Lung (tissue), 12 donors: ENCODE data around the gene TTC28. TPM values are rescaled to one million over a fixed set of nuclear protein-coding genes. Genes with fewer than 3 reads are reported as not detected.

Source experiments
- ATAC-seq: fragments of 200-7000 bp; cut with Tn5 transposase; one replicate; pipeline ENCODE4 v1.9.1; 2020; ENCODE audit warnings: moderate number of reproducible peaks; ENCODE audit not compliant: insufficient read depth, low FRiP score
- DNase-seq, 3 donors: peaks; one replicate each; pipeline ENCODE4 v3.0.0-alpha.2; 2013 to 2017
- H3K27ac ChIP-seq, 2 donors: one replicate each; pipeline ENCODE4 v1.5.1; 2013; ENCODE audit warnings: mild to moderate bottlenecking in 2 of 2, moderate library complexity in 2 of 2, control low read depth in 1 of 2, inconsistent platforms in 1 of 2, low read depth in 1 of 2, low read length in 1 of 2
- H3K27me3 ChIP-seq, 3 donors: one replicate each; pipeline ENCODE4 v1.5.1; 2013; ENCODE audit warnings: low read length in 2 of 3; ENCODE audit not compliant: control insufficient read depth in 3 of 3, insufficient read depth in 3 of 3
- H3K36me3 ChIP-seq, 4 donors: one replicate each; pipeline ENCODE4 v1.5.1; 2013; ENCODE audit warnings: low read length in 4 of 4, mild to moderate bottlenecking in 1 of 4, moderate library complexity in 1 of 4; ENCODE audit not compliant: control insufficient read depth in 4 of 4, insufficient read depth in 4 of 4
- H3K4me1 ChIP-seq, 5 donors: one replicate each; pipeline ENCODE4 v1.5.1; 2013; ENCODE audit warnings: low read length in 5 of 5, mild to moderate bottlenecking in 2 of 5, moderate library complexity in 1 of 5; ENCODE audit not compliant: control insufficient read depth in 5 of 5, insufficient read depth in 5 of 5
- H3K4me3 ChIP-seq: one replicate; pipeline ENCODE4 v1.5.1; 2013; ENCODE audit warnings: mild to moderate bottlenecking, control low read depth, moderate library complexity
- H3K9ac ChIP-seq, 2 donors: one replicate each; pipeline ENCODE4 v1.5.1; 2013; ENCODE audit warnings: low read length in 2 of 2, control low read depth in 1 of 2; ENCODE audit not compliant: insufficient read depth in 1 of 2
- H3K9me3 ChIP-seq, 4 donors: one replicate each; pipeline ENCODE4 v1.5.1; 2013; ENCODE audit warnings: low read length in 3 of 4, mild to moderate bottlenecking in 1 of 4, moderate library complexity in 1 of 4; ENCODE audit not compliant: control insufficient read depth in 4 of 4, insufficient read depth in 3 of 4
- WGBS, 2 donors: extraction: QIAGEN DNeasy Blood & Tissue Kit; methylation state at CpG; one replicate each; pipeline ENCODE4 v1.1.7; 2013; 5-methylcytosine and 5-hydroxymethylcytosine counted together
- polyA plus RNA-seq, 2 donors: library from polyadenylated mRNA; stranded (reverse); fragments of 200-250 nt; gene quantifications; one replicate each; pipeline ENCODE4 v1.2.1, GENCODE V29; 2013
- total RNA-seq, 2 donors: library from RNA; depleted of rRNA in 1 of 2; stranded (reverse); fragments of >200 nt in 1 of 2; gene quantifications; one replicate each; pipeline ENCODE4 v1.2.1, GENCODE V29; 2014 to 2021
- TF ChIP-seq, protein P1 (sequence below): IDR thresholded peaks from 2 replicates; pipeline ENCODE4 v1.5.1; 2012; ENCODE audit warnings: mild to moderate bottlenecking; ENCODE audit errors: control extremely low read depth, extremely low read depth
- donor health status: control.
- donor health status: control.
- donor health status: Bipolar disorder and iron deficiency.
- donor health status: healthy.
- donor health status: DM: yes; HTN: yes; CAD: no.

The TTC28 gene
- total and polyA plus RNA-seq, 4 donors, result 4.7 to 72.2 (median 24.8) TPM

DNA sequence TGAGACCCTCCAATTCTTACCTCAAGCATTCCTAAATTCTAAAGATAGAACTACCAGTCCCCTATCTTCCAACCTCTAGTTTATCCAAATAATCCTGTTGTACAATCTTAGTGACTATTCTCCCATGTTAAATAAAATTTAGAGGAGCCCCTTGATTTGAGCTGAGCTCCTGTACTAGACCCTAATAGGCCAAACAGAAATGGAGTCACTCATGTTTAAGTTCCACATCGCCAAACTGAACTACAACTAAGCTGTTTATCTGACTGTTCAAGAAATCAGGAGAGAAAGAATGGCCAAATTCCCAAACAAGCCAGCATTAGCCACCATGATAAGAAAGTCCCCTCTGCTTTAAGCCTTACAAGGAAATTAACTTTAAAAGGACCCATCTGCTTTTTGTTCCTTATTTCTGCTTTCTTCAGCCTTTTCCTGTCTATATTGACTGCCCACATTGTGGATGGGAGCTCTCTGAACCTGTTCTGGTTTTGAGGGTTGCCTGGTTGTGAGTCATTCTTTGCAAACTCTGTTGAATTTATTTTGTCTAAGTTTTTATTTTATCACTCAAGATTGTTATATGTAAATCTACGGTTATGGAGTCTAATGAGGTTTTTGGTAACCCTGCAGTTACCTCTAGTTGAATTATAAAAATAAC is 90.4 kb downstream of the TTC28 start:
- 85 to 90% methylated on average over 2 of the region's 2 CpGs for WGBS, 2 donors
- DNase-seq (no peak), ATAC-seq (no peak)
- Histone ChIP-seq H3K4me1 (no peaks in the 10 kb centered on the region), H3K27ac (no peak overlapping the region), H3K4me3 (no peak overlapping the region), H3K9me3 (no peaks in the 10 kb centered on the region), H3K36me3 (no peaks in the 10 kb centered on the region), H3K9ac (no peak overlapping the region), H3K27me3 (no peaks in the 10 kb centered on the region)
- TF ChIP-seq, protein P1, sequence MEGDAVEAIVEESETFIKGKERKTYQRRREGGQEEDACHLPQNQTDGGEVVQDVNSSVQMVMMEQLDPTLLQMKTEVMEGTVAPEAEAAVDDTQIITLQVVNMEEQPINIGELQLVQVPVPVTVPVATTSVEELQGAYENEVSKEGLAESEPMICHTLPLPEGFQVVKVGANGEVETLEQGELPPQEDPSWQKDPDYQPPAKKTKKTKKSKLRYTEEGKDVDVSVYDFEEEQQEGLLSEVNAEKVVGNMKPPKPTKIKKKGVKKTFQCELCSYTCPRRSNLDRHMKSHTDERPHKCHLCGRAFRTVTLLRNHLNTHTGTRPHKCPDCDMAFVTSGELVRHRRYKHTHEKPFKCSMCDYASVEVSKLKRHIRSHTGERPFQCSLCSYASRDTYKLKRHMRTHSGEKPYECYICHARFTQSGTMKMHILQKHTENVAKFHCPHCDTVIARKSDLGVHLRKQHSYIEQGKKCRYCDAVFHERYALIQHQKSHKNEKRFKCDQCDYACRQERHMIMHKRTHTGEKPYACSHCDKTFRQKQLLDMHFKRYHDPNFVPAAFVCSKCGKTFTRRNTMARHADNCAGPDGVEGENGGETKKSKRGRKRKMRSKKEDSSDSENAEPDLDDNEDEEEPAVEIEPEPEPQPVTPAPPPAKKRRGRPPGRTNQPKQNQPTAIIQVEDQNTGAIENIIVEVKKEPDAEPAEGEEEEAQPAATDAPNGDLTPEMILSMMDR, result no peak

DNA sequence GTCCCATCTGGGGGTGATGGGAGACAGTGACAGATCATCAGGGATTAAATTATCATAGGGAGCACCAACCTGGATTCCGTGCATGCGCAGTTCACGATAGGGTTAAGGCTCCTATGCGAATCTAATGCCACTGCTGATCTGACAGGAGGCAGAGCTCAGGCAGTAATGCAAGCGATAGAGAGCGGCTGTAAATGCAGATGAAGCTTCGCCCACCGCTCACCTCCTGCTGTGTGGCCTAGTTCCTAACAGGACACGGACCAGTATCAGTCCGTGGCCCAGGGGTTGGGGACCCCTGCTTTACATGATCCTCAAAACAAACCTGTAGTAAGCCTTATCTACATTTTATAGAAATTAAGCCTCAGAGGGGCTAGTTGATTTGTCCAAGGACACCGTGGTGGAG is 94.3 kb downstream of the TTC28 start:
- Histone ChIP-seq H3K9me3 (no peaks in the 10 kb centered on the region), H3K27ac (no peak overlapping the region), H3K9ac (no peak overlapping the region), H3K27me3 (no peaks in the 10 kb centered on the region), H3K36me3 (no peaks in the 10 kb centered on the region), H3K4me1 (peaks cover 0 to 7% (median 0%) of the 10 kb centered on the region in 5 donors), H3K4me3 (no peak overlapping the region)
- DNase-seq (no peak), ATAC-seq (no peak)
- TF ChIP-seq, protein P1, result no peak
- 97 to 98% methylated on average over 11 of the region's 11 CpGs for WGBS, 2 donors

DNA sequence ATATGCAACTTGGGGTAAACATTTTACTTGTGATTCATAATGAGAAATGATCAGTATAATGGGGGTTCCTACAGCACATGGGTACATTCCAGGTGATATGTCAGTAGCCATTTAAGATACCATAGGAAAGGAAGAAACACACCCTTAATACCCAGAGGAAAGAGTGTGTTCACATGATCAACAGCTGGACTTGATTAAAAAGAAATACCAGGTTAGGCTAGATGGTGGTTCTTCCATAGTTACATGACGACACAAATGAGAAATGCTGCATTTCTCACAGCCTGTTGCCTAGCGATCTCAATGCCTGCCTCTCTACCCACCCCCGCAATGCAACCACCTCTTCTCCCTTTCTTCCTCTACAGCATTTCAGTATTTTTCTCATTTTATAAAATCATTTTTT is 96.8 kb downstream of the TTC28 start:
- 83 to 91% methylated on average over 3 of the region's 3 CpGs for WGBS, 2 donors
- no peak overlapping the region for H3K27ac ChIP-seq
- ATAC-seq (no peak), DNase-seq (peak; percentile 30 to 55 (median 40))
- H3K27me3 ChIP-seq, result no peaks in the 10 kb centered on the region
- no peak overlapping the region for H3K9ac ChIP-seq
- peaks cover 0 to 7% (median 0%) of the 10 kb centered on the region in 5 donors for H3K4me1 ChIP-seq
- H3K36me3 ChIP-seq, result no peaks in the 10 kb centered on the region
- no peak overlapping the region for H3K4me3 ChIP-seq
- TF ChIP-seq, protein P1, result no peak
- no peaks in the 10 kb centered on the region for H3K9me3 ChIP-seq

DNA sequence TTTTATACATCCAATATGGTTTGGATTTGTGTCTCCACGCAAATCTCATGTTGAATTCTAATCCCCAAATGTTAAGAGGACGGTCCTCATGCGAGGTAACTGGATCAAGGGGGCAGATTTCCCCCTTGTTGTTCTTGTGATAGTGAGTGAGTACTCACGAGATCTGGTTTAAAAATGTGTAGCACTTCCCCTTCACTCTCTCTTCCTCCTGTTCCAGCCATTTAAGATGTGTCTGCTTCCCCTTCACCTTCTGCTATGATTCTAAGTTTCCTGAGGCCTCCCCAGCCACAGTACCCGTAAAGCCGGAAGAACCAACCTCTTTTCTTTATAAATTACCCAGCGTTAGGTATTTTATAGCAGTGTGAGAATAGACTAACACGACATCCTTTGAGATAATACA is 98.6 kb downstream of the TTC28 start:
- no peak for ATAC-seq
- WGBS, 2 donors, result 59 to 85% methylated on average over 8 of the region's 8 CpGs
- Histone ChIP-seq H3K27me3 (no peaks in the 10 kb centered on the region), H3K27ac (no peak overlapping the region), H3K4me3 (no peak overlapping the region), H3K36me3 (no peaks in the 10 kb centered on the region), H3K9me3 (no peaks in the 10 kb centered on the region), H3K4me1 (peaks cover 0 to 7% (median 0%) of the 10 kb centered on the region in 5 donors), H3K9ac (no peak overlapping the region)
- DNase-seq, result no peak
- TF ChIP-seq, protein P1, result no peak
